HCT116 (cell line): ENCODE data around the gene KIF13A. TPM values are rescaled to one million over a fixed set of nuclear protein-coding genes. Genes with fewer than 3 reads are reported as not detected.

Experiments
- ATAC-seq: fragments of 200-7000 bp; cut with Tn5 transposase; 2 replicates; pipeline ENCODE4 v1.9.1; 2020; ENCODE audit warnings: mild to moderate bottlenecking, moderate library complexity
- BruUV-seq: library from RNA; stranded (reverse); fragments of 400-500 nt; replicated peaks from 2 replicates; lab custom pipeline; 2021; lab: Mats Ljungman, UMichigan
- CTCF ChIA-PET: fragments of 300-600 bp; sonication (Branson Sonifier 250); formaldehyde crosslinking; loops from one replicate; lab custom pipeline; 2021; ENCODE audit warnings: antibody characterized with exemption; lab: Charles Lee
- POLR2A ChIA-PET: fragments of 300-600, 350-600 bp; sonication (Branson Sonifier 250); formaldehyde crosslinking; loops from one replicate; lab custom pipeline; 2021; ENCODE audit warnings: antibody characterized with exemption; lab: Charles Lee
- RAD21 ChIA-PET, 2 experiments: fragments of 300-600 bp; sonication (Branson Sonifier 250); formaldehyde crosslinking; loops; one replicate each; lab custom pipeline; 2023; ENCODE audit warnings: low total read pairs in 2 of 2; ENCODE audit not compliant: uncharacterized antibody in 2 of 2, unreplicated experiment in 2 of 2, low non-redundant PET in 1 of 2; lab: Charles Lee
- DNase-seq: peaks from one replicate; pipeline ENCODE4 v3.0.0-alpha.2; 2010; ENCODE audit warnings: low read depth, low spot score
- H2AFZ ChIP-seq: fragments of 200-600 bp; shearing (Covaris generic), sonication (generic); 2 replicates; pipeline ENCODE4 v1.6.1; 2017; ENCODE audit warnings: low read depth, mixed run types, mixed read lengths, antibody characterized with exemption, low read length; ENCODE audit not compliant: poor library complexity, severe bottlenecking
- H3K27ac ChIP-seq: 2 replicates; pipeline ENCODE4 v1.5.1; 2012; ENCODE audit warnings: low read depth, low read length
- H3K27me3 ChIP-seq: fragments of 200-600 bp; sonication (generic); 2 replicates; pipeline ENCODE4 v1.6.1; 2016; ENCODE audit warnings: mixed run types, low read length, mixed read lengths; ENCODE audit not compliant: insufficient read depth
- H3K36me3 ChIP-seq, 2 experiments: fragments of 200-500 bp in 1 of 2; fragments of 200-600 bp in 1 of 2; sonication (Bioruptor generic) in 1 of 2; sonication (generic) in 1 of 2; 2 replicates each; pipeline versions ENCODE4 v1.5.1 to v1.6.1; 2014 to 2016; ENCODE audit warnings: low read length in 2 of 2, inconsistent platforms in 1 of 2, mixed read lengths in 1 of 2, mixed run types in 1 of 2; ENCODE audit not compliant: insufficient read depth in 2 of 2, control insufficient read depth in 1 of 2
- H3K4me1 ChIP-seq, 2 experiments: fragments of 200-600 bp in 1 of 2; sonication (generic) in 1 of 2; 2 replicates each; pipeline versions ENCODE4 v1.5.1 to v1.6.1; 2012 to 2017; ENCODE audit warnings: low read length in 2 of 2, inconsistent platforms in 1 of 2, mild to moderate bottlenecking in 1 of 2, mixed read lengths in 1 of 2, mixed run types in 1 of 2, moderate library complexity in 1 of 2; ENCODE audit not compliant: insufficient read depth in 2 of 2, control insufficient read depth in 1 of 2
- H3K4me2 ChIP-seq: fragments of 200-600 bp; sonication (generic); 2 replicates; pipeline ENCODE4 v1.6.1; 2017; ENCODE audit warnings: mixed run types, low read length, mixed read lengths
- H3K4me3 ChIP-seq, 2 experiments: fragments of 200-600 bp in 1 of 2; sonication (generic) in 1 of 2; replicated peaks in 1 of 2; 2 replicates each; pipeline ENCODE4 v1.5.1; 2011 to 2016; ENCODE audit warnings: low read length in 2 of 2, control low read depth in 1 of 2, low read depth in 1 of 2, mild to moderate bottlenecking in 1 of 2, mixed read lengths in 1 of 2, mixed run types in 1 of 2
- H3K79me2 ChIP-seq: fragments of 200-600 bp; sonication (generic); 2 replicates; pipeline ENCODE4 v1.6.1; 2017; ENCODE audit warnings: mild to moderate bottlenecking, mixed run types, low read length, moderate library complexity, mixed read lengths; ENCODE audit not compliant: insufficient read depth
- H3K9ac ChIP-seq: fragments of 200-600 bp; sonication (generic); 2 replicates; pipeline ENCODE4 v1.6.1; 2016; ENCODE audit warnings: low read length, mixed read lengths
- H3K9me2 ChIP-seq: fragments of 200-600 bp; sonication (generic), shearing (Covaris generic); 2 replicates; pipeline ENCODE4 v1.6.1; 2017; ENCODE audit warnings: mixed run types, mild to moderate bottlenecking, moderate library complexity; ENCODE audit not compliant: insufficient read depth
- H3K9me3 ChIP-seq, 2 experiments: fragments of 200-500 bp in 1 of 2; fragments of 200-600 bp in 1 of 2; sonication (Bioruptor generic) in 1 of 2; sonication (generic) in 1 of 2; 2 replicates each; pipeline ENCODE4 v1.6.1; 2014 to 2017; ENCODE audit warnings: low read length in 2 of 2, mixed read lengths in 2 of 2, inconsistent platforms in 1 of 2, low read depth in 1 of 2, mild to moderate bottlenecking in 1 of 2, mixed run types in 1 of 2, moderate library complexity in 1 of 2; ENCODE audit not compliant: control insufficient read depth in 1 of 2, insufficient read depth in 1 of 2
- H4K20me1 ChIP-seq: fragments of 200-600 bp; sonication (generic), shearing (Covaris generic); 2 replicates; pipeline ENCODE4 v1.6.1; 2017; ENCODE audit warnings: mixed run types, mild to moderate bottlenecking, moderate library complexity; ENCODE audit not compliant: insufficient read depth
- CBX3 ChIP-seq: IDR thresholded peaks from 2 replicates; pipeline ENCODE4 v1.6.1; 2012; ENCODE audit warnings: low read depth
- CEBPB ChIP-seq: IDR thresholded peaks from 2 replicates; pipeline ENCODE4 v1.6.1; 2012; ENCODE audit warnings: low read depth
- EGR1 ChIP-seq: IDR thresholded peaks from 2 replicates; pipeline ENCODE4 v1.6.1; 2012; ENCODE audit warnings: low read depth
- ELF1 ChIP-seq: IDR thresholded peaks from 2 replicates; pipeline ENCODE4 v1.6.1; 2012; ENCODE audit warnings: low read depth, borderline replicate concordance
- EZH2 ChIP-seq: fragments of 200-600 bp; sonication (generic); IDR thresholded peaks from 2 replicates; pipeline ENCODE4 v1.6.1; 2017; ENCODE audit warnings: antibody characterized with exemption, mixed run types
- EZH2phosphoT487 ChIP-seq: fragments of 200-600 bp; IDR thresholded peaks from 2 replicates; pipeline ENCODE4 v1.6.1; 2018; ENCODE audit warnings: antibody characterized with exemption, borderline replicate concordance
- FOSL1 ChIP-seq: IDR thresholded peaks from 2 replicates; pipeline ENCODE4 v1.6.1; 2012; ENCODE audit warnings: low read depth
- JUND ChIP-seq: IDR thresholded peaks from 2 replicates; pipeline ENCODE4 v1.6.1; 2012
- POLR2A ChIP-seq: IDR thresholded peaks from 2 replicates; pipeline ENCODE4 v1.7.0; 2011; ENCODE audit warnings: borderline replicate concordance; ENCODE audit not compliant: insufficient read depth, insufficient read length; ENCODE audit errors: extremely low read depth
- POLR2AphosphoS5 ChIP-seq: IDR thresholded peaks from 2 replicates; pipeline ENCODE4 v1.6.1; 2011; ENCODE audit warnings: mild to moderate bottlenecking, low read depth, low read length, moderate library complexity
- RAD21 ChIP-seq: IDR thresholded peaks from 2 replicates; pipeline ENCODE4 v1.6.1; 2012; ENCODE audit warnings: low read depth, mild to moderate bottlenecking
- SIN3A ChIP-seq: IDR thresholded peaks from 2 replicates; pipeline ENCODE4 v1.6.1; 2012; ENCODE audit warnings: low read depth
- SP1 ChIP-seq: IDR thresholded peaks from 2 replicates; pipeline ENCODE4 v1.6.1; 2012; ENCODE audit warnings: low read depth
- TCF7L2 ChIP-seq: IDR thresholded peaks from 2 replicates; pipeline ENCODE4 v1.7.0; 2011; ENCODE audit warnings: borderline replicate concordance, inconsistent platforms; ENCODE audit not compliant: insufficient read depth, insufficient read length; ENCODE audit errors: extremely low read depth
- ZFX ChIP-seq: fragments of 450-650 bp; IDR thresholded peaks from 2 replicates; pipeline ENCODE4 v1.6.1; 2017
- ZNF274 ChIP-seq: fragments of 200-500 bp; sonication (Bioruptor generic); IDR thresholded peaks from 2 replicates; pipeline ENCODE4 v1.6.1; 2014; ENCODE audit warnings: mild to moderate bottlenecking, low read depth, low read length, inconsistent platforms
- intact Hi-C: fragments of 100-400 bp; cut with micrococcal nuclease; formaldehyde crosslinking; loops from 2 replicates; pipeline ENCODE4 v1.10.0; 2022
- total RNA-seq: library from RNA; stranded (reverse); gene quantifications from one replicate; pipeline ENCODE4 v1.2.1, GENCODE V29; 2021; ENCODE audit not compliant: unreplicated experiment
- TF ChIP-seq, protein P1 (sequence below): IDR thresholded peaks from 2 replicates; pipeline ENCODE4 v1.6.1; 2012
- TF ChIP-seq, protein P2 (sequence below): IDR thresholded peaks from 2 replicates; pipeline ENCODE4 v1.6.1; 2012
- TF ChIP-seq, protein P3 (sequence below): IDR thresholded peaks from 2 replicates; pipeline ENCODE4 v1.6.1; 2012; ENCODE audit warnings: low read depth
- TF ChIP-seq, protein P4 (sequence below): IDR thresholded peaks from 2 replicates; pipeline ENCODE4 v1.6.1; 2011; ENCODE audit warnings: mild to moderate bottlenecking, low read length, moderate library complexity; ENCODE audit not compliant: insufficient replicate concordance; ENCODE audit errors: extremely low read depth

Gene KIF13A
- total RNA-seq, 1 experiment from 2014 or later = 23.1 TPM

DNA sequence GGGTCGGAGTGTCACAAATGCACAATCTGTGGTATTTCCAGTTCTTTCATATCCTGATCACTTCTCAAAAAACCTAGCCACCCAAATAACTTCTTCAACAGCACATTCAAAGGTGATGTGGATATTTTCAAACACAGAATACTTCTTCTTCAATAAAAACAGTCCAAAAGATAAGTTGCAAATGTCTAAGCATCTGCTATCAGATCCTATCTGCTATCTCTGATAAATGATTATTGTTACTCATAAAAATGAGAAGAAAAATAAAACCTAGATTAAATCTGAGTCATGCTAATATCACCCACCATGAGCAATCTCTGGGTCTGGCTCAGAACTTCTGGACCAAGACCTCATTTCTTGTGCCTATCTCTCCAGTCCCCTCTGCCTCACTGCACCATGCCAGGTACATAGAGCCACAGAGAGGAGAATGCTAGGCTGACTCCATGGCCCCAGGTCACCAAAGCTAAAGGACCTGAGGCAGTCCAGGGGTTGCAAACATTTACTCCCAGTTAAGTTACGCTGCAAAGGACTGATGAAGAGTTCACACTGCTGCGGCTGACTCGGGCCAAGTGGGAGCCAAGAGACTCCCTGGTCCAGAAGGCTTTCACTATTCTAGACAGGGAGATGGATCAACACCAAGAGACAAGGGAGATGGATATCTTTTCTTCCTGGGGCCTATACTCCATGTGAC lies 101.4 kb downstream of the KIF13A start:
- H3K79me2 ChIP-seq = no peaks in the 10 kb centered on the region
- H3K27me3 ChIP-seq = no peaks in the 10 kb centered on the region
- TF ChIP-seq CEBPB = no peak
- TF ChIP-seq FOSL1 = no peak
- TF ChIP-seq, protein P1, sequence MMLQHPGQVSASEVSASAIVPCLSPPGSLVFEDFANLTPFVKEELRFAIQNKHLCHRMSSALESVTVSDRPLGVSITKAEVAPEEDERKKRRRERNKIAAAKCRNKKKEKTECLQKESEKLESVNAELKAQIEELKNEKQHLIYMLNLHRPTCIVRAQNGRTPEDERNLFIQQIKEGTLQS = no peak
- no peak for TF ChIP-seq JUND
- no peak for TF ChIP-seq POLR2AphosphoS5
- TF ChIP-seq TCF7L2 = no peak
- TF ChIP-seq, protein P2, sequence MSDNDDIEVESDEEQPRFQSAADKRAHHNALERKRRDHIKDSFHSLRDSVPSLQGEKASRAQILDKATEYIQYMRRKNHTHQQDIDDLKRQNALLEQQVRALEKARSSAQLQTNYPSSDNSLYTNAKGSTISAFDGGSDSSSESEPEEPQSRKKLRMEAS = no peak
- no peak for TF ChIP-seq EZH2phosphoT487
- TF ChIP-seq CBX3 = no peak
- no peak for TF ChIP-seq SIN3A
- no peak for TF ChIP-seq ELF1
- TF ChIP-seq ZNF274 = no peak
- TF ChIP-seq, protein P3, sequence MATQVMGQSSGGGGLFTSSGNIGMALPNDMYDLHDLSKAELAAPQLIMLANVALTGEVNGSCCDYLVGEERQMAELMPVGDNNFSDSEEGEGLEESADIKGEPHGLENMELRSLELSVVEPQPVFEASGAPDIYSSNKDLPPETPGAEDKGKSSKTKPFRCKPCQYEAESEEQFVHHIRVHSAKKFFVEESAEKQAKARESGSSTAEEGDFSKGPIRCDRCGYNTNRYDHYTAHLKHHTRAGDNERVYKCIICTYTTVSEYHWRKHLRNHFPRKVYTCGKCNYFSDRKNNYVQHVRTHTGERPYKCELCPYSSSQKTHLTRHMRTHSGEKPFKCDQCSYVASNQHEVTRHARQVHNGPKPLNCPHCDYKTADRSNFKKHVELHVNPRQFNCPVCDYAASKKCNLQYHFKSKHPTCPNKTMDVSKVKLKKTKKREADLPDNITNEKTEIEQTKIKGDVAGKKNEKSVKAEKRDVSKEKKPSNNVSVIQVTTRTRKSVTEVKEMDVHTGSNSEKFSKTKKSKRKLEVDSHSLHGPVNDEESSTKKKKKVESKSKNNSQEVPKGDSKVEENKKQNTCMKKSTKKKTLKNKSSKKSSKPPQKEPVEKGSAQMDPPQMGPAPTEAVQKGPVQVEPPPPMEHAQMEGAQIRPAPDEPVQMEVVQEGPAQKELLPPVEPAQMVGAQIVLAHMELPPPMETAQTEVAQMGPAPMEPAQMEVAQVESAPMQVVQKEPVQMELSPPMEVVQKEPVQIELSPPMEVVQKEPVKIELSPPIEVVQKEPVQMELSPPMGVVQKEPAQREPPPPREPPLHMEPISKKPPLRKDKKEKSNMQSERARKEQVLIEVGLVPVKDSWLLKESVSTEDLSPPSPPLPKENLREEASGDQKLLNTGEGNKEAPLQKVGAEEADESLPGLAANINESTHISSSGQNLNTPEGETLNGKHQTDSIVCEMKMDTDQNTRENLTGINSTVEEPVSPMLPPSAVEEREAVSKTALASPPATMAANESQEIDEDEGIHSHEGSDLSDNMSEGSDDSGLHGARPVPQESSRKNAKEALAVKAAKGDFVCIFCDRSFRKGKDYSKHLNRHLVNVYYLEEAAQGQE = no peak
- no peak for TF ChIP-seq EGR1
- no peak for TF ChIP-seq EZH2
- TF ChIP-seq SP1 = no peak
- TF ChIP-seq, protein P4, sequence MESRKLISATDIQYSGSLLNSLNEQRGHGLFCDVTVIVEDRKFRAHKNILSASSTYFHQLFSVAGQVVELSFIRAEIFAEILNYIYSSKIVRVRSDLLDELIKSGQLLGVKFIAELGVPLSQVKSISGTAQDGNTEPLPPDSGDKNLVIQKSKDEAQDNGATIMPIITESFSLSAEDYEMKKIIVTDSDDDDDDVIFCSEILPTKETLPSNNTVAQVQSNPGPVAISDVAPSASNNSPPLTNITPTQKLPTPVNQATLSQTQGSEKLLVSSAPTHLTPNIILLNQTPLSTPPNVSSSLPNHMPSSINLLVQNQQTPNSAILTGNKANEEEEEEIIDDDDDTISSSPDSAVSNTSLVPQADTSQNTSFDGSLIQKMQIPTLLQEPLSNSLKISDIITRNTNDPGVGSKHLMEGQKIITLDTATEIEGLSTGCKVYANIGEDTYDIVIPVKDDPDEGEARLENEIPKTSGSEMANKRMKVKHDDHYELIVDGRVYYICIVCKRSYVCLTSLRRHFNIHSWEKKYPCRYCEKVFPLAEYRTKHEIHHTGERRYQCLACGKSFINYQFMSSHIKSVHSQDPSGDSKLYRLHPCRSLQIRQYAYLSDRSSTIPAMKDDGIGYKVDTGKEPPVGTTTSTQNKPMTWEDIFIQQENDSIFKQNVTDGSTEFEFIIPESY = no peak
- no peak for TF ChIP-seq POLR2A
- no peak for TF ChIP-seq ZFX
- no peak for TF ChIP-seq RAD21
- no peaks in the 10 kb centered on the region for H3K9me2 ChIP-seq
- RAD21 ChIA-PET = no interaction called here
- H3K36me3 ChIP-seq = no peaks in the 10 kb centered on the region
- H3K9ac ChIP-seq = no peak overlapping the region
- intact Hi-C loops = no loop called here
- no TSS peak for BruUV-seq
- H3K27ac ChIP-seq = no peak overlapping the region
- H3K4me3 ChIP-seq = no peak overlapping the region
- POLR2A ChIA-PET = no interaction called here
- no peak overlapping the region for H3K4me2 ChIP-seq
- DNase-seq (no peak), ATAC-seq (no peak)
- no peak overlapping the region for H2AFZ ChIP-seq
- no peaks in the 10 kb centered on the region for H3K9me3 ChIP-seq
- CTCF ChIA-PET = no interaction called here
- H4K20me1 ChIP-seq = no peaks in the 10 kb centered on the region
- peaks cover 4 to 13% of the 10 kb centered on the region in 2 experiments; a peak in 3 of 4 replicates for H3K4me1 ChIP-seq
